NB4 (cell line): ENCODE results near the gene CLEC16A.

ENCODE experiments used
- DNase-seq: peaks from one replicate; pipeline ENCODE4 v3.0.0; 2010; ENCODE audit warnings: low read depth
- H3K4me3 ChIP-seq: one replicate; pipeline ENCODE4 v1.5.1; 2011; ENCODE audit warnings: mild to moderate bottlenecking, low read depth, low read length, moderate library complexity
- MYC ChIP-seq: IDR thresholded peaks from 2 replicates; pipeline ENCODE4 v1.6.1; 2011; ENCODE audit warnings: low read depth, low read length
- POLR2A ChIP-seq: IDR thresholded peaks from 2 replicates; pipeline ENCODE4 v1.6.1; 2011; ENCODE audit warnings: mild to moderate bottlenecking; ENCODE audit not compliant: insufficient read length; ENCODE audit errors: extremely low read depth
- TF ChIP-seq, protein P1 (sequence below): IDR thresholded peaks from one replicate; pipeline ENCODE4 v1.5.1; 2012; ENCODE audit warnings: low read depth, low read length
- TF ChIP-seq, protein P2 (sequence below): IDR thresholded peaks from 2 replicates; pipeline ENCODE4 v1.6.1; 2011; ENCODE audit warnings: low read depth, low read length

The CLEC16A gene

DNA sequence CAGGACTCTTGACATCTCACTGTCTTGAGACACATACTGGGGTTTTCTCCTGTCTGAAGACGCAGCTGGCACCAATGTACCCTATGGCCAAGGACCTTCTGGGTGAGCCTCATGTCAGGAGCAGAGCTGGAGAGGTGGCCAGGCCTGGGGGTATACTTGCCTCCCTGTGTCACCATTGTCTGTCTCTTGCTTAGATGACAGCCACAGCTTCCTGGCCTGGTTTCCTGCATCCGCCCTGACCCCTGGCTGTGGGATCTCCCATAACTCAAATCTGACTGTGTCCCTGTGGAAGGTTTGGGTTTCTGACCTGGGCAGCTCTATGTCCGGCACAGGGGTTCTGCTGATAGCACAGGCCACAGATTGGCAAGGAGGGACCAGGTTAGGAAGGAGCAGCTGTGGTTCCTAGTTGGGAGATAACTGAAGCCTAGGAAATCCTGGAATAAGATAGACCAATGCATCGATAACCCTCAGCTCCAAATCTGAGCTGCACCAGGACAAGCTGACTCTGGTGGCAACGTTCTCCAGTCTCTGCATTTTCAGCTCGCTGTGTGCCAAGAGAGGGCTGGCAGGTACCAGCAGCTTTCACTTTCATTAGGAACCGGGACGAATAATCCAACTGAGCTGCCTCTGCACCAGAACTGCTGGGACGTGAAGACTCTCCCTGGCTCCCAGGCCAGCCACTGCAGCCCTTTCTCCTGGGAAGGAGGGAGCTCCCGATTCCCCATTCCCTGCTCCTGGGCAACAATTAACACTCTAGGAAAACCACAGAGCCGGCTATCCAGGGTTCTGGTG is 7.1 kb upstream of the CLEC16A start:
- TF ChIP-seq, protein P1, sequence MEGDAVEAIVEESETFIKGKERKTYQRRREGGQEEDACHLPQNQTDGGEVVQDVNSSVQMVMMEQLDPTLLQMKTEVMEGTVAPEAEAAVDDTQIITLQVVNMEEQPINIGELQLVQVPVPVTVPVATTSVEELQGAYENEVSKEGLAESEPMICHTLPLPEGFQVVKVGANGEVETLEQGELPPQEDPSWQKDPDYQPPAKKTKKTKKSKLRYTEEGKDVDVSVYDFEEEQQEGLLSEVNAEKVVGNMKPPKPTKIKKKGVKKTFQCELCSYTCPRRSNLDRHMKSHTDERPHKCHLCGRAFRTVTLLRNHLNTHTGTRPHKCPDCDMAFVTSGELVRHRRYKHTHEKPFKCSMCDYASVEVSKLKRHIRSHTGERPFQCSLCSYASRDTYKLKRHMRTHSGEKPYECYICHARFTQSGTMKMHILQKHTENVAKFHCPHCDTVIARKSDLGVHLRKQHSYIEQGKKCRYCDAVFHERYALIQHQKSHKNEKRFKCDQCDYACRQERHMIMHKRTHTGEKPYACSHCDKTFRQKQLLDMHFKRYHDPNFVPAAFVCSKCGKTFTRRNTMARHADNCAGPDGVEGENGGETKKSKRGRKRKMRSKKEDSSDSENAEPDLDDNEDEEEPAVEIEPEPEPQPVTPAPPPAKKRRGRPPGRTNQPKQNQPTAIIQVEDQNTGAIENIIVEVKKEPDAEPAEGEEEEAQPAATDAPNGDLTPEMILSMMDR = no peak
- TF ChIP-seq POLR2A (no peak), MYC (no peak)
- TF ChIP-seq, protein P2, sequence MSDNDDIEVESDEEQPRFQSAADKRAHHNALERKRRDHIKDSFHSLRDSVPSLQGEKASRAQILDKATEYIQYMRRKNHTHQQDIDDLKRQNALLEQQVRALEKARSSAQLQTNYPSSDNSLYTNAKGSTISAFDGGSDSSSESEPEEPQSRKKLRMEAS = no peak
- no peak for DNase-seq
- no peak overlapping the region for H3K4me3 ChIP-seq

DNA sequence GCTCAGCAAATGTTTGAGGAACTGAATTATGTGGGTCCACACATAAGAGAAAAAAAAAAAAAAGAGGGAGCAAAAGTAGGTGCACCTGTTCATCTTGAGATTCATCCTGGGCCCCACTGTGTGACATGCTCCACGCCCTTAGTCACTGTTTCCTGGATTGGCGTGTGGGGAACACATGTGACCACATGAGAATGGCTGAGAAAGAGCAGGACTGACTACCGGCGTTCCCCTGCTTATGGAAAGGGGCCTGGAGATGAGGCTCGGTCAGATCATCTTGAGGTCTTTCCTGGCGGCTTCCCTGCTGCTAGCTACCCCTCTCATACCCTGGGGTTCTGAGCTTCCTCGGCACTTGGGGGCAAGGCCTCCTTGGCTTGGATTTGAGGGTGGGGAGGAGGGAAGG is 6.0 kb upstream of the CLEC16A start:
- H3K4me3 ChIP-seq = no peak overlapping the region
- DNase-seq = no peak
- TF ChIP-seq, protein P2 = no peak
- TF ChIP-seq POLR2A = no peak
- TF ChIP-seq, protein P1 = no peak
- no peak for TF ChIP-seq MYC

DNA sequence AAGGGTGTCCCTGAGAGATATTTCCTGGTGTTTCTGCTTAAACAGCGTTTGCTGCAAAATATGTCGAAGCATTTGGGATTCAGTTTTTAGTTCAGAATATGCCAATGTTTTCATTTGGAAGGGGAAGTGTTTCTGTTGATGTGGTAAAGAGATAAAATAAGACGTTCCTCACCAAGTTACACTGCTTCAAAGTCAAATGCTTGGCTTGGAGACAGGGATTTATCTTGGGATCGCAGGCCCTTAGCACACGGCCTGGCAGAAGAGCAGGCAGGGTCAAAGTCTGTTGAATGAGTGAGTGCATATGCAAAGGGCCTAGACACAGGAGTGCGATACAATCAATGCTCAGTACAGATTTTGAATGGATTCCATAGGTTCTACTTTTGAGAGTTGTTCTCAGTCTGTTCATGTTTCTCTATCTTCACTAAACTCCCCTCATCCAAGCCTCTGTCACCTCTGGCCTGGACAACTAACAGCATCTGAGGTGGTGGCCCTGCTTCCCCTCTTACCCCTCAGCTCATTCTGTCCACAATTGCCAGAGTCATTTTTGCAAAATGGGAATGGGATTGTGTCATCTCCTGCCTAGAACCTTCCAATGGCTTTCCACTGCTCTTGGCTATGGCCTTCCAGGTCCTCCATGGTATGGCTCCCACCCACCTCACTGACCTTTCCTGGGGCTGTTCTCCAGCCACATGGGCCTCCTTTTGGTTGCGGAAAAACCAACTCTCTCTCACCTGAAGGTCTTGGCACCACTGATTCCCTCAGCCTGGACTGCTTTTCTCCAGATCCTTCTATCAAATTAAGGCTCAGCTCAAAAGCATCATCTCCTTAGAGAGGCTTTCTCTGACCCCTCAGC is 5.3 kb upstream of the CLEC16A start:
- no peak for TF ChIP-seq MYC
- TF ChIP-seq, protein P2 = no peak
- TF ChIP-seq, protein P1 = no peak
- no peak for TF ChIP-seq POLR2A
- peak overlapping the region; percentile 17 for H3K4me3 ChIP-seq
- no peak for DNase-seq

DNA sequence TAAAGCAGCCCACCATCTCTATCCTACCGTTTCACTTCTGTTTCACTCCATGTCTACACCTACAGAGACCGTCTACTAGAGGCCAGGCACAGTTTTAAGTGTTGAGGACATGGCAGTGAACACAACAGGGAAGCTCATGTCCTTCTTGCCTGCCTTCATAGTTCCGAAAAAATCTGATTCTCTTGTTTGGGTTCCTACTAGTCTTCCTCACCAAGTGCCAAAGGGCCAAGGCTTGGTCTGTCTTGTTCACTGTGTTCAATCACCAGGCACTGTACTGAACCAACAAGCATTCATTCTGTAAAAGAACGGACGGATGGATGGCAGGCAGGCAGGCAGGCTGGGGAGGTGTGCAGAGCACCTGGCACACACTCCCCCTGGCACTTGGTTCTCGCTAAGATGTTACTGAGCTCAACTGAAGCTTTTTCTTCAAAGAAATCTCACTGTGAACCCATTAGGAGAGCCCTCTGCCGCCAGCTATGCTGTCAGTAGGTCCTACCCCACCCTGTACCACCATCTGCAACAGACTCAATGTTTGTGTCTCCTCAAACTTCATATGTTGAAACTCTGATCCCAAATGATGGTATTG is 4.6 kb upstream of the CLEC16A start:
- TF ChIP-seq, protein P2 = no peak
- no peak for TF ChIP-seq POLR2A
- TF ChIP-seq MYC = no peak
- H3K4me3 ChIP-seq = peak overlapping the region; percentile 69
- no peak for DNase-seq

DNA sequence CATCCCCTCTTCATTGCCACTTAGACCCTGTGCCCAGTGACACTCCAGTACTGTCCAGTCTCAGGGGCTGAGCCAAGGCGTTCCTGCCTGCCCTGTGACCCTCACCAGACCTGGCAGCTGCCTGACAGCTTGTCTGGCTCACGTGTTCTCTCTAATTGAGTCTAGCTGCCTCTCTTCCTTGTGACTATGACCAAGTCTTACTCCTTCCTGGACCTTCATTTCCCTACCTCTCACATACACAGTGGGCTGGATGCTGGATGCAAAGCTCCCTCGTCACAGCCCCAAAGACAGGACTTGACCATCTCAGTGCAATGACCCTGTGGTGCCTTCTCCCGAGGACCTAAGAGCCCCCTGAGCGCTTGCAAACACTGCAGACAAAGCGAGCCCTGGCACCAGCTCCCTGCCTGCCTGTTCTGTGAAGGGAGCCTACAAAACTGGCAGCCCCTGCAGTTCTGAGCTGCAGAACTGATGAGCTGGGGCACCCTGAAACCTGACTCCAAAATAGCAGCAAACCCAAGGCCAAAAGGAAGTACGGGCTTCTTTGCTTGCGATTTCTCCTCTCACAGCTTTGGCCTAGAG is 3.8 kb upstream of the CLEC16A start:
- no peak for DNase-seq
- TF ChIP-seq, protein P1 = no peak
- H3K4me3 ChIP-seq = peak overlapping the region; percentile 69
